ENCODE data around the gene ARHGAP25.

Gene ARHGAP25

DNA sequence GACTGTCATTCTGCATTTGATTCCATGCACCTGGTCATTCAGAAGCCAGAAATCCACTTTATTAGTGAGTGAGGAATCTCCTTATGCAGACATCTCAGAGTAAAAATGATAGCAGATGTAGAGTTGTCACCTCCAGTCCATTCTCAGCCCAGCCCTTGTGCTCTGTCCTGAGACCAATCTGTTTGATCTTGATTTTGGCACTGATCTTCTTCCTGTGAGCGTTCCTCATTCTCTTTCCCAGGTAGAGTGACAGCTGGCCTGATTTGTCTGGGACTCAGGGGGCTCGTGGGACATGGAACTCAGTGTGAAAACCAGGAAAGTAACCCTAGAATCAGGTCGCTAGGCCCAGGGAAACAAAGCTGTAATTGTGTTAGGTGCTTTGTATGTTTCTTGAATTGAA, 8.9 kb downstream of the ARHGAP25 start:
- DNase-seq, result no peak

DNA sequence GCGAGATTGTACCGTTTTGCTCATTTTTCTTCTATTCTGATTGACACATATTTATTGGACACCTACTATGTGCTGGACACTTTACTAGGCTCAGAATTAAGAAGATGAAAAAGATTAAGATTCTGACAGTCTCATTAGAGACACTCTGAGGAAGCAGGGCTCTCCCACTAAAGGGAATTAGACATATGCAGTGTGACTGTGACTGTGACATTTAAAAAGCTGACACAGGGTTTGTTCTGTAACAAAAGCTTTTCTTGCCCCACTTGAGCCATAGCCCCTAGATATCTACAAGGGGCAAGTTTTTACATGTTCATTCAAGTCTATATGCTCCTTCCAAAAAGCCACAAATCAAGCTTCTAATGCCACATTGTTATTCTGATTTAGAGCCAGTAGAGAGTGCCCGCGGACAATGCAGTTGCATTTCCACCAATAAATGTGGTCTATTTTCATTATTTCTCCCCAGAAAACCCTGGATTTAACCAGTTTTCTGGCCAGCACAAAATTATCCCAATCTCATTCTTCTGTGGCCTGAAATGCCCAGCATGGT, 9.8 kb downstream of the ARHGAP25 start:
- no peak for DNase-seq

DNA sequence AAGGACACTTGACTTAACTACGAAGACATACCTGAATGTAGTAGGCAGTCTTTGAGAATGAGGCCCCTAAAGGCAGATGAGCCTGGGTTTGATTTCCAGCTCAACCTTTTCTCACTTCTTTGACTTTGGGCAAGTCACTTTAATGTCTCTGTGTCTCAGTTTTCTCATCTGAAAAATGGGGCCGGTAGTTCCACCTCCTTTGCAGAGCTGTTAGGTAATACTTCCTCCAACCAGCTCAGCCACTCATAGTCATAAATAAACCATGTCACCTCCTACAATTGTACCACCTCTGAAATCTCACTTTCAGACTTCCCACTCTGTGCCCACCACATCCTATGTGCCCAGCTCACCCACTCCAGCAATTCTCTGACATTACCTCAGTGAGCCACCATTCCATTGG, 10.4 kb downstream of the ARHGAP25 start:
- no peak for DNase-seq

DNA sequence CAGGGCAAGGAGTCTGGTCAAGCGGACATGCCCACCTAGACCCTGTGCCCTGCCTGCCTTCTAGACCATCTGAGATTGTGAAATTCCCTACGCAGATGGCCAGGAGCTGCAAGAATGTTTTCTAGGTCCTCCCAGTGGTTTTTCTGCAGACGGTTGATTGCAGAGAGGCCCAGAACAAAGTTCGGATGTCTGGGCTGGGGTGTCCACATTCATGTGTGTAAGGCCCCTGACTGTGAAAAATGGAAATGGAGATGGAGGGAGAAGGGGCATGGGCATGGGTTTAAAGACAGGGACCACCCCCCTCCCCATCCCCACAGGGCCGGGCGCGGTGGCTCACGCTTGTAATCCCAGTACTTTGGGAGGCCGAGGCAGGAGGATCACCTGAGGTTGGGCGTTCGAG, 11.8 kb downstream of the ARHGAP25 start:
- DNase-seq, result no peak

DNA sequence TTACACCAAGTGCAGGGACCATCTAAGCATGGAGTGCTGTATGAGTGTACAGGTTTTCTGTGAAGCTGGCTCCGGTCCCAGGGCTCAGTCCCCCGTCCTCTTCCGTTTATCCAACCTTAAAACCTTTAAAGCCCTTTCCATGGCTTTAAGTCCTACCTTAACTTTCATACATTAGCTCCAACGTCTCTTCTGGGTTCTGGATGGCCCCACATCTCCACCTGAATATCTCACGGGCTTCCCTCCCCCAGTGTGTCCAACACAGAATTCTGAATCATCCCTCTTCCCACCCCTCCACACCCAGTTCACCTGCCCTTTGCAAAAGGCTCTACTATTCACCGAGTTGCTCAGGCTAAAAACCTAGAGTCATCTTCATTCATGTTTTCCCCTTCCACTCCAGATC, 12.8 kb downstream of the ARHGAP25 start:
- DNase-seq, result no peak

DNA sequence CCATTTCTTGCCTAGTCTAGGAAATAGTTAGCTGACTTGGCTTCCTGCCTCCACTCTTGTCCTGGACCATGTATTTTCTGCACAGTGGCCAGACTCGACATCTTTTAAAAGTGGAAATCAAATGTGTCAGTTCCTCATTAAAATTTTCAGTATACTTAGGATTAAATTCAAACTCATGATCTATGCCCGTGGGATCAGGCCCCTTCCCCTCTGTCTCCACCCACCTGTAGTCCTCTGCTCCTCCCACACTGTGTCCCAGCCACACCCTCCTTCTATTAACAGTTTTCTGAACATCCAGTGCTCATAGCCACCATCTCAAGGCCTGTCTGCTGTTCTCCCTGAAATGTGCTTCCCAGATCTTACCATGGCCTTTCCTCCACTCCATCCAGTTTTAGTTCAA, 13.3 kb downstream of the ARHGAP25 start:
- no peak for DNase-seq

DNA sequence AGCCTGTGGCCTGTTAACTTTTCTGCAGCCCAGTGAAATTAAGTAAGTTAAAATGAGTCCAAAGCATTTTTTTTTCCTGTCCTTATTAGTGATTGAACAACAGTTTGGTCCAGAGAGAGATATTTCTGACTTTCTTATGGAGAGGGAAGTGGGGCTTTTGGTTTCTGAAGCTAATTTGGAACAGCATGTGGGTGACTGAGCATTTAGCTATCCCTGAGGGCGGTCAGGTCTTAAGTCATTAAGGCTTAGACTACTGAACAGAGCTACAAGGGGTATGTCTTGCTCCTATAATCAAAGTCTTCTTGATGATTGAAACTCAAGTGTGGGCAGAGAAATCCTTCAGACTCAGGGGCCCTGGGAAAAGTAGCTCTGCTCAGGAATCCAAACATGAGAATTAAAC, 14.0 kb downstream of the ARHGAP25 start:
- no peak for DNase-seq

DNA sequence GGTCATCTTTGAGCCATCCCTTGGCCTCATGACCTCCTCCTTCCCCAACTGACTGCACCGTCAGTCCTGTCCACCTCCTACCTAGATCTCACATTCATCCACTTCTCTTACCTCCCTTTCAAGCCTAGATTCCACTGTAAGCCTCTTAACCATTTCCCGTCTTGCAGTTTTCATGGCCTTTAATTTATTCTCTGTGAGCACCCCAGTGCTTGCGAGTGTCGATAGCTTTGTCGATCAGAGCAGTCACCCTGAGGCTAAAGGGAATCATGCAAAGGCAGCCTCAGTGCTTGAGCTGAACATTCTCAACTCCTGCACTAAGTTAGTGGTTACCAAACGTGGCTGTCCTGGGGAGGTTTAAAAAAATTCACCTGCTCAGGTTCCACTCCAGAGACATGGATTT, 14.7 kb downstream of the ARHGAP25 start:
- DNase-seq, result no peak

DNA sequence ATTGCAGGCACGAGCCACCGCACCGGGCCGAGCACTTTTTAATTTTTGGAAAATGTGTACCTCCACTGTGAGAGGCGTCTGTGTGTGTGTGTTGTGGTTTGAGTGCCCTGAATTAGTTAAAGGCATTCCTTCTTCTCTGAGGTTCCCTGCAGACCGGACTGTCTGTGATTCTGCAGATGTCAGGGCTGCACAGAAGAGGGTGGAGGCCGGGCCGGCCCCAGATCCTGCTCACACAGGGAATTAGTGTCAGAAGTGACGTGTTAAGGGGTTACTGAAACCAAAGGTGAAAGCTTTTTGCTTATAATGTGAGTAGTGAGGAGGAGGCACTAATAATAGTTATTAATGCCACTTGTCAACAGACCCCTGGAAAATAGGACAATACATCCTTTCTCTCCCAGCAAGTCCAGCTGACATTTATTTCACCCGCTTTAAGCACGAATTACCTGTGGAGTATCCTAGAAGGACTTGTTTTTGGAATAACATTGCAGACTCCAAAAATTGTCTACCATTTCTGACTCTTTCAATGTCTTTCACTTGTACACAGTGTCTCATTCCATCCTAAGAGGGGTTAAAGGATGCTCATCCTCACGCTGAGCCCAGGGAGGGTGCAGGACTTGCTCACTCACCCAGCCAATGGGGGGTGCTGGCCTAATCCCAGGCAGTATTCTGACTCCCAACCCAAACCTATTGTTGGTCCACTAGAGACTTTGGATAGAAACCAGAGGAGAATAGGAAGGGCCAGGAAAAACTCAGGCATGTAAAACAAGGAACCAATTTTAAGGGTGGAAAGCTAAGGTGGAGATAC, 16.2 kb downstream of the ARHGAP25 start:
- no peak for DNase-seq

DNA sequence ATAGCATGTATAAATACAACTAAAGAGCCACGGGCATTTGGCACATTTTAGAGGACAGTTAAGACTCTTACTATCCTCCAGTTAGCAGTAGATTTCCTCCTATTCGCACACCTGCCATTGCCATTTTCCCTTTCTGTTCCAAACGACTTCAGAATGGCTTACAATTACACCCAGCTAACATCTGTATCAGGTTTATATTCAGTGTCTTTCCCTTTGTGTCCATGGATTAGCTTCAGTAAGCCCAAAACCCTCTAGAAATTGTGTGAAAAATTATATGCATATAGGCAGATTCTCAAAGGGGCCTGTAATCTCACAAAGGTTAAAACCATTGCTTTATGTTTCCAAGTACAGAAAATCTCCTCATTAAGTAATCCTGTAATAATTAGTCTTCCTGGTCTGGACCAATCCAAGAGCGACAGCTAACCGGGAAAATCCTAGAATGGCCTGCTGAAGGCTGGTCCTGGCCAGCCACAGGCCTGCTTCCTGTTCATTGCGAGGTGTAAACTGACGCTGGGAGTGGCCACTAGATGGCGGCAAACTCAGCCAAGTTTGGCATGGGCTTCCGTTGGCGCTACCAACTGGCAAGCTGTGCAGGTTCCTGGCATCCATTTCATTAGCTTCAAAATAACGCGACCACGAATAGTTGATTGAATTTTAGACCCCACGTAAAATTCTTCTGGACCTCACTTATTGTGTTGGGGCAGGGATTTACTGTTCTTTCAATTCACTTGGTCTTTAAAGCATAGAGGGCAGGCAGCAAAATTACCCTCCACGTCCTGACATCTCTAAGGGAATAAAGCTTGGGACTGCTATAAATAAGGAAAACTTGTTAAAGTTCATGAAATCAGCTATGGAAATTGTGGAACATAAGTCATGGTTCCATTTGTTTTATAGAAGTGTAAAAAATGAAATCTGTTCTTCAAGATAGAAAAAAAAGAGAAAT, 17.1 kb downstream of the ARHGAP25 start:
- peak; percentile 82 for DNase-seq

DNA sequence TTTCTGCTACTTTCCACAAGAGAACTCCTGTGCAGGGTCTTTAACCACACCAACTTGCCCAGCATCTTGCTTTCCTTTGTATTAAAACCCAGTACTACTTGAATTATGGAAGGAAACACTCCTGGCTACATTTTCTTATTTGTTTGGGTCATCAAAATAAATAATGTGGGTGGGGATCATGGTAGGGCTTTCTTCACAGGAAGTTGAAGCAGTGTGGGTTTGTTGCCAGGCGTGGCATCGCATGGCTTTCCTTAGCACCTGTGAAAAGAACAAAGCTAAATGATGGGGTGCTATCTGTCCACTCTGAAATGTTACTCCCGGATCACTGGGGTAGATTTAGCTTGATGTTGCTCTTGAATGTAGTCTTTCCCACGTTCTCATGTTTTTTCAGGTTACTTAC, 18.7 kb downstream of the ARHGAP25 start:
- DNase-seq, result no peak

DNA sequence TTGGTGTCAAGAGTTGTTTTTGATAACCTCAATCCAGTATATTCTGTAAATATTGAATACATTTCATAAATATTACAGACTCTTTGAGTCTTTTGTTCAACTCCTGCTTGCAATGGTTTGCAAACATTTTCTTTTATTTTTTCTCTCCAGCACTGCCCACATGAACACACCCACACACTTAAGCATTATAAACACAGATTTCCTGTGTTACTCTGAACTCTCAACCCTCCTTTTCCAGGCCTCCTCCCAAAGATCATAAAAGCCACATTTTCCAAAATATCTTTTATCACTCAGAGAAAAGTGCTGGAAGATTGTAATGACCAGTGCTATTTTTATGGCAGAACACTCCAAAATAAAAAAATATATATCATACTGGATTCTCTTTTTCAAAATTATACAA, 20.5 kb downstream of the ARHGAP25 start:
- no peak for DNase-seq

DNA sequence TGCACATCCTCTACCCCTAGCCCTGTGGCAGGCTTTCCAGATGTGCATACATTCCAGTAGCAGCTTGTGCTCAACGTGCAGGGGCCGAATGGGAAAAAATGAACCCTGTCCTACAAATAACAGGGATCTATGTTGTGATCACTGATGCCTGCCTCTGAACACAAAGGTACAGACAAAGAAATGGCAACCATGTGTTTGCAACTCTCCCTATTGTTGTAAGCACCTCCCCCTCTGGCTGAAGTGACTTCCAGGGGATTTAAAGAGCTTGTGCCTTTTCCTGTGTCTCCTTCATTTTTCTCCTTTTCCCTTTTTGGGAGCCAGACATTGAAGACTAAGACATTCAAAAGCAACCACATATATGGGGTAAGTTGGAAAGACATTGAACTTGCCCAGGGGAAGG, 21.6 kb downstream of the ARHGAP25 start:
- DNase-seq, result no peak

DNA sequence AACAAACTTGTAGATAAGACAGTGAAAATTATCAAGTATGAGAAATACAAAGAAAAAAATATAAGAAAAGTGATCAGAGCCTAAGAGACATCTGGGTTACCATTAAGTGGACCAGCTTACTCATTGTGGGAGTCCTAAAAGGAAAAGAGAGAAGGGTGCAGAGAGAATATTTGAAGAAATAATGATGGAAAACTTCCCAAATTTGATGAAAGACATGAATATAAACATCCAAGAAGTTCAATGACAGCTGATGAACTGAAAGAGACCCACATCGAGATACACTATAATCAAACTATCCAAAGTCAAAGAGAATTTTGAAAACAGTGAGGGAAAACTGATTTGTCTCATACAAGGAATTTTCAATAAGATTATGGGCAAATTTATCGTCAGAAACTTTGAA, 22.5 kb downstream of the ARHGAP25 start:
- DNase-seq, result no peak

DNA sequence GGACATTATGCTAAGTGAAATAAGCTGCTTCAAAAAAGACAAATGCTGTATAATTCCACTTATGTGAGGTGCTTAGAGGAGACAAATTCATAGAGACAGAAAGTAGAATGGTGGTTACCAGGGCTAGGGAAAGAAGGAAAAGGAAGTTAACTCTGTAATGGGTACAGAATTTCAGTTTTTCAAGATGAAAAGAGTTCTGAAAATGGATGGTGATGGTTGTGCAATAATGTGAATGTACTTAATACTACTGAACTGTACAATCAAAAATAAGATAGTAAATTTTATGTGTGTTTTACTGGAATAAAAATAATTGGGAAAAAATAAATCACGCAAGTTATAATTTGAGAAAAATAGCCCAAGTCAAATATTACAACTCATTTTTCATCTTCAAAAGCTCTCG, 27.5 kb downstream of the ARHGAP25 start:
- no peak for DNase-seq

DNA sequence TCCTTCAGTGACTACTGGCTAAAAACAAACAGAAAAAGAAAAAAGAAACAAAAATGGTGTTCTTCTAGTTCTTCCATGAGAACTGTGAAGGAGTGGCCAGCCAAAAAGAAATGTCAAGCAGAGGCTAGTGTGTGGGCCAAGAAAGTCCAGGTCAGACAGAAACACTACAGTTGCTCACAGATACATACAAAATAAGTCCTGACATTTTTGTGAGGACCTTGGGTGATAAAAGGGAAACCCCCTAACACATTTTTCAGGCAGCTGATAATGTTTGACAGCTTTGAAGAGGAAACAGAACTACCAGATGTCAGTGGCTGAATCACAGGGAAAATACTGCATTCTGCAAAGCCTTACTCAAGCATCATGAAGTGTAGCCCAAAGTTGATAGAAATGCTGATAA, 28.1 kb downstream of the ARHGAP25 start:
- peak; percentile 38 for DNase-seq

DNA sequence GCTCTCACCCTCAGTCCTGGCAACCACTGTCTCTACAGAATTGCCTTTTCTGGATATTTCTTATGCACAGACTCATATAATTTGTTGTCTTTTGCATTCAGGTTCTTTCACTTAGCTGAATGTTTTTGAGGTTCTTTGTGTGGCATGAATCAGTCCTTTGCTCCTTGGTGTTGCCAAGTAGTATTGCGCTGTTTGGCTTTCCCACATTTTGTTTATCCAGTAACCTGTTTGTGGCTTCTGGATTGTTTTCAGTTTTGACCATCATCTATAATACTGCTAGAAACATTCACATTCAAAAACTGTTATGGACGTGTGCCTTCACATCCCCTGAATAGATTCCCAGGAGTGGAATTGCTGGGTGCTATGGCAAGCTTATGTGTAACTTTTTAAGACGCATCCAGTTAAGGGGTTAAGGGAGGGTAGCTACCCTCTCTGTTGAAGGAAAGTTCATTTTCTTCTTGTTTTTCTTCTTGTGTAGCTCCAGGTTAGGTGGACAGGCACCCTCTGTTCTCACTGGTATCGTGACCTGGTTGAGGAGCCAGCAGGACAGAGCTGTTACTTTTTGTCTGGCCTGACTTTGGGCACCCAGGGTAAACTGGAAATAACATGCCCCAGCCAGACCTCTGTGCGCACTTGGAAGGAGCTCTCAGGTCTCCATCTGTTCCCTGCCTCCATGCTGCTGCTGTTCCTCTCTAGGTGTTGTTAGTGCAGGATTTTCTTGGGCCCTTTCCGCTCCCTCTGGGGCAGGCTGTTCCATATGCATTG, 29.6 kb downstream of the ARHGAP25 start:
- DNase-seq, result no peak

DNA sequence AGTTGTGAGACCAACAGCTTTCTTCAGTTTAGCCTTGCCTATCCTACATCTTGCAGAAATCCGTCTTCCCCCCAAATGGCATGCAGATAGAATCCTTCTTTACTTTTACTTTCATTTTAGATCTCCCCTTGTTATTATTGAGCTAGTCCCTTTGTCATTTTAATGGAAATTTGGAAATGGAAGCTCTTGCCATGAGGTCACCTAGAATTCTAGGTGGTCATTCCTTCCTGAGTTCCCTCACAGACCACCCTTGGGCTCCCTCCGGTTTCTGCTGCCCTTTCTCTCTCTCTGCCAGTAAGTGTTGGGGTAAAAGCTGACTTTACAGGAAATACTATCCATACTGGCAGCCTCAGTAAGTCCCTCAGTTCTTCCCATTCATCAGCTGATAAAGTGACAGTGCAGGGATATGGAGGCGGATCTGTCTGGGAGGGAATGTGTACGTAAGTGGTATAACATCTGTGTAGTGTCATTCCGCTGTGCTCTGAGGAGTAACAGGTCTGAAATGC, 30.2 kb downstream of the ARHGAP25 start:
- DNase-seq, result peak; percentile 35

DNA sequence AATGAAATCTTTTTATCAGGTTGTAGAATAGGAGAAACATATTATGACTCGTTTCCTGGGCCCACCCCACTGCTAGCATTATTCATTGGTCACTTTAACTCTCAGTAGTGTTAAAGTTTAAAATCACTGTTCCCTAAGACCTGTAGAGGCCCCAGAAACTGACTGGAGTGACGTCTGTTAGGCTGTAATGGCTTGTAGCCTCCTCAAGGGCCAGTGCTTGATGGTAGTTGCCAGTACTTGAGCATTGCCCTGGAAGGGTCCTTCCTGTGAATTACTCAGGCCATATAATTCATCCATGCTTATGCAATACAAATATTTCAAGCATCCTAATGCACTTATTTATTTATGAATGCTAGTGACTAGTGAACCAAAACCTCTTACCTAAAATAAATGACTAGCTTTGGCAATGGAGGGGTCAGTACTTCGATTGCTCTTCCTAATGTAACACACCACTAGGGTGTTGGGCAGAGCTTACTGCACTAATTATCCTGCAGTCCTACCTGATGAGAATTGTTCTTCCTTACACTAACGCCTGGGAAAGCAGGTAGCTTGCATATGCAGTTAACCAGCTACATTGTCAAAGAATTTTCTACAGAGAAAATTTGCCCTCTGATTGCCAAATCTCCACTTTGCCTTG, 31.2 kb downstream of the ARHGAP25 start:
- no peak for DNase-seq

DNA sequence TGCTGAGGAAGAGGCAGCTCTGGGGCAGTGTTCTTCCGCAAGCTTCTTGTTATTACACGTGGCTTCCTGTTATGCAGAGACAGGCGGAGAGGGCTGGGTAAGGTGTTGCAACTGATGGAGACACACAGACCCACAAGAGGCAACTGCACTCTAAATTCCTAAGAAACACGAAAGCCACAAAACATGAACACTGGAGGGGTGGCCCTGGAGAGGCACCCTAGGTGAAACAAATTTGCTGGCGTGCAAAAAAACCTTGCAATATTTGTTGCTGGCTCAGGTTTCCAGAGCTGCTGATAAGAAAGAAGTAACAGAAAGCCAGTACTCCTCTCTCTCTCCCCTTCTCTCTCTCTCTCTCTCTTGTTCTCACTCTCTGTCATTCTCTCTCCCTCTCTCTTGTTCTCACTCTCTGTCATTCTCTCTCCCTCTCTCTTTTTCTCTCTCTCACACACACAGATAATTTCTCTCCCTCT, 31.8 kb downstream of the ARHGAP25 start:
- peak; percentile 79 for DNase-seq

DNA sequence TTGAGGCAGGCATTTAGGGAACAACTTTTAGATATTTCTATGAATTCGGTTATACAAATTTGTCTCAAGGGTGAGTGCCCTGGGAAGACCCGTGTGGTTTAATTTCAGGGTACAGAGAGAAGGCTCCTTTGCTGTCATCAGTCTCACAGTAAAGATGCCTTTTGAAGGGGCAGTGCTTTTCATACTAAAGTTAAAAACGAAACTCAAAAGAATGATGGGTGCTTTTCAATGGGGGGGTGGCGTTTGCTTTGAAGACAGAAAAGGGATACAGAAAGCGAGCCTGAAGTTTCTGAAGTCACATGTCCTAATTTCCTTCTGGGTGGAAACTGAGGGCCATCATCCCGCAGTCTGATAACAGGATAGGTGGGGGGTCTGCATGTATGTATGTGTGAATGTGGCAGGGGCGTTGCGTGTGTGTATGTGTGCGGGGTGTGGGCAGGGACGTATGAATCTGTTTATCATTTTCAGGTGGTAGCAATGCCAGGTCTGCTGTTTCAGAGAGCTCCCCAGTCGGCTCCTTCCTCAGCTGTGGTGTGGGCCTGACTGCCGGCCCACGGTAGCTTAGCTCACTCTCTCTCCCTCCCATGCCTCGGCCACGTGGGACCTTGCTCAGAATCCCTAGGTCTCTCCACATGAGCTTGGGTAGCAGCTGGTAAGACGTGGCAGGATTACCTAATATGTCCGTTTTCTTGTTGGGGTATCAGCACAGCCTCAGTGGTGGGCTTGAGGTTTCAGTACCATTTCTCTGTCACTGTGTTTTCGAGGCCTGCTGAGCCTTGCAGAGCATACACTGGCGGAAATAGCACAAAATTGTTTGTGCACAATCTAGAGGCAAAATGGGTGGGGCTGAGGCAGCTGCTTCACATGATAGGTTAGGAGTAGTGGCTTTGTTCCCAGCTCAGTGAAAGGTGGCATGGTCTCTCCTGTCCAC, 32.7 kb downstream of the ARHGAP25 start:
- peak; percentile 53 for DNase-seq

All from central memory CD4-positive, alpha-beta T cell (primary cell).